ENCODE measurements around the gene NDST4.

DNA sequence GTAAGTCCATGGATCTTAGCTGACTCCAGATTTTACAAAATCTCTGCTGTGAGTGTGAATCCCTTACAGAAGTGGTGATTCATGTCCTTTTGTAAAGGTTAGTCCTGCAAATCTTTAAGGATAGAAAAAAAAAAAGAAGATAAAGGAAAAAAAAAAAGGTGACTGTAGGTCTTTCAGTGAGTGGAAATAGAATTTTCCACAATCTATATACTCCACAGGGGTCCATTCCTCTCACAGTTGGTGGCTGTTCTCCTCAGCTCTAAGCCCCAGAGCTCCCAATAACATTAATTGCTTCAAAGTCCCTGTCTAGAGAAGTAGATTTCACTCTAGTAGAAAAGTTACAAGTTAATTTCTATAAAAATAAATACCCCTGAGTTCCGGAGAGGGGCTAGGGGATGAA lies 189.1 kb downstream of the NDST4 start:
- TF ChIP-seq CTCF (IDR thresholded peaks at IDR 0.05) (no peak), POLR2AphosphoS5 (IDR thresholded peaks at IDR 0.05) (no peak)
